Umbilical cord (tissue), 2 donors: ENCODE measurements around the gene FN3K. TPM values are rescaled to one million over a fixed set of nuclear protein-coding genes. Genes with fewer than 3 reads are reported as not detected.
A peak's percentile ranks its signal among the peaks of the same experiment; 100 is the strongest.
"Not testable (repeated sequence)": the region's sequence is repeated elsewhere in the genome, so short reads cannot be mapped to it uniquely, and the experiment has no call there.

ENCODE experiments used
- DNase-seq: peaks from one replicate; pipeline ENCODE4 v3.0.0-alpha.2; 2015; ENCODE audit warnings: low spot score
- total RNA-seq: library from RNA; depleted of rRNA; stranded (reverse); fragments of >200 nt; gene quantifications from one replicate; pipeline ENCODE4 v1.2.3, GENCODE V29; 2014; ENCODE audit warnings: low replicate concordance; ENCODE audit not compliant: insufficient read depth

FN3K gene
- total RNA-seq, 1 donor from 2014 or later: 3.4 TPM

GRCh38 chr17:82737967-82738877 is 2.8 kb downstream of the FN3K start:
- no peak for DNase-seq

GRCh38 chr17:82740906-82741759 is 5.7 kb downstream of the FN3K start:
- no peak for DNase-seq

- no peak for DNase-seq
These were observed 8.2 kb downstream of the FN3K start for GRCh38 chr17:82743344-82744219.

- not testable (repeated sequence) for DNase-seq
These were observed 9.3 kb downstream of the FN3K start for GRCh38 chr17:82744736-82745135.

- no peak for DNase-seq
These were observed 10.1 kb downstream of the FN3K start for GRCh38 chr17:82745524-82745923.

GRCh38 chr17:82748756-82749155 is 13.3 kb downstream of the FN3K start:
- DNase-seq: no peak

GRCh38 chr17:82750241-82750908 is 15.0 kb downstream of the FN3K start:
- no peak for DNase-seq

- DNase-seq: no peak
These were observed 15.8 kb downstream of the FN3K start for GRCh38 chr17:82751171-82751570.

GRCh38 chr17:82751571-82752370 is 16.4 kb downstream of the FN3K start, which contains the start of gene TBCD:
TSS of gene TBCD (plus strand) at chr17:82752065. CDS start at chr17:82752194, 129 bp downstream.
- DNase-seq: peak; percentile 89

- peak; percentile 13 for DNase-seq
These were observed 17.2 kb downstream of the FN3K start for GRCh38 chr17:82752371-82753200.

- DNase-seq: no peak
These were observed 17.7 kb downstream of the FN3K start for GRCh38 chr17:82753201-82753464.

- peak; percentile 57 for DNase-seq
These were observed 19.1 kb downstream of the FN3K start for GRCh38 chr17:82754297-82755208.

GRCh38 chr17:82756166-82756565 is 20.8 kb downstream of the FN3K start:
- DNase-seq: no peak

- no peak for DNase-seq
These were observed 30.0 kb downstream of the FN3K start for GRCh38 chr17:82765371-82765770.

- DNase-seq: peak; percentile 28
These were observed 31.8 kb downstream of the FN3K start for GRCh38 chr17:82767041-82767754.

GRCh38 chr17:82769041-82769440 is 33.6 kb downstream of the FN3K start:
- no peak for DNase-seq

- no peak for DNase-seq
These were observed 36.6 kb downstream of the FN3K start for GRCh38 chr17:82772026-82772425.

- not testable (repeated sequence) for DNase-seq
These were observed 39.0 kb downstream of the FN3K start for GRCh38 chr17:82774456-82774855.
